OCI-LY1 (cell line): ENCODE measurements around the gene CRBN.

Experiments
- EZH2 ChIP-seq: fragments of 200-600 bp; sonication (generic), shearing (Covaris generic); IDR thresholded peaks from 2 replicates; pipeline ENCODE4 v1.8.0; 2017; ENCODE audit warnings: borderline replicate concordance, mixed run types, mild to moderate bottlenecking, antibody characterized with exemption, low read length, moderate library complexity, mixed read lengths
- TF ChIP-seq, protein P1 (sequence below): fragments of 200-600 bp; sonication (generic), shearing (Covaris generic); IDR thresholded peaks from 2 replicates; pipeline ENCODE4 v1.5.1; 2017; ENCODE audit warnings: mild to moderate bottlenecking, antibody characterized with exemption, low read length, moderate library complexity, mixed read lengths

DNA sequence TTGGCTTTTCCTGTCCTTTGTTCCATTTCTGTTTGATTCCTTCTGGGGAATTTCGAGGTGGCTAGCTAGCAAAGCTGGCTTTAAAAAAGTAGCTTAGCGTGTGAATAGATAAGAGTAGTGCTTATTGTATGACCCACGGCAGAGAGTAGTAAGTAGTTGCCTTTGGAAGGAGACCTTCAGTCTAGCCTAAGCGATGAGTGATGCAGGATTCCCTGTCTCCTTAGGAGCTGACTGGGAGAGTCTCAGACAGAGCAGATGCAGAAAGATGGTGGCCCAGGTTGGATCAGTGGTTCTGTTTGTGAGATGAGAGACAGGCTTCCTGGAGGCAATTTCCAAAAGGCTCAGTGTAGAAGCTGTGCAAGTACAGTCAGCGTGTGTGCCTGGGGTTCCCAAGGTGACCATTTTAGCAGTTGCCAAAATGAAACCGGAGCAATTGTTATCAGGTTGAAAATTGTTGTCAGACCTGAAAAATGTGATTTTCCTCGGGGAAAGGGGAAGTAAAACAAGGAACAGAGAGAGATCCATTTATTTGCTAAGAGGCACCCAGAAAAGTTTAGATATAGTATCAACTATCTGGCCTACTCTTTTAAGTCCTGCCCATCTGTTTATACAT is 68.6 kb downstream of the CRBN start:
- TF ChIP-seq, protein P1, sequence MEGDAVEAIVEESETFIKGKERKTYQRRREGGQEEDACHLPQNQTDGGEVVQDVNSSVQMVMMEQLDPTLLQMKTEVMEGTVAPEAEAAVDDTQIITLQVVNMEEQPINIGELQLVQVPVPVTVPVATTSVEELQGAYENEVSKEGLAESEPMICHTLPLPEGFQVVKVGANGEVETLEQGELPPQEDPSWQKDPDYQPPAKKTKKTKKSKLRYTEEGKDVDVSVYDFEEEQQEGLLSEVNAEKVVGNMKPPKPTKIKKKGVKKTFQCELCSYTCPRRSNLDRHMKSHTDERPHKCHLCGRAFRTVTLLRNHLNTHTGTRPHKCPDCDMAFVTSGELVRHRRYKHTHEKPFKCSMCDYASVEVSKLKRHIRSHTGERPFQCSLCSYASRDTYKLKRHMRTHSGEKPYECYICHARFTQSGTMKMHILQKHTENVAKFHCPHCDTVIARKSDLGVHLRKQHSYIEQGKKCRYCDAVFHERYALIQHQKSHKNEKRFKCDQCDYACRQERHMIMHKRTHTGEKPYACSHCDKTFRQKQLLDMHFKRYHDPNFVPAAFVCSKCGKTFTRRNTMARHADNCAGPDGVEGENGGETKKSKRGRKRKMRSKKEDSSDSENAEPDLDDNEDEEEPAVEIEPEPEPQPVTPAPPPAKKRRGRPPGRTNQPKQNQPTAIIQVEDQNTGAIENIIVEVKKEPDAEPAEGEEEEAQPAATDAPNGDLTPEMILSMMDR, result no peak
- TF ChIP-seq EZH2, result no peak
